ENCODE data around the gene S100A1.

DNA sequence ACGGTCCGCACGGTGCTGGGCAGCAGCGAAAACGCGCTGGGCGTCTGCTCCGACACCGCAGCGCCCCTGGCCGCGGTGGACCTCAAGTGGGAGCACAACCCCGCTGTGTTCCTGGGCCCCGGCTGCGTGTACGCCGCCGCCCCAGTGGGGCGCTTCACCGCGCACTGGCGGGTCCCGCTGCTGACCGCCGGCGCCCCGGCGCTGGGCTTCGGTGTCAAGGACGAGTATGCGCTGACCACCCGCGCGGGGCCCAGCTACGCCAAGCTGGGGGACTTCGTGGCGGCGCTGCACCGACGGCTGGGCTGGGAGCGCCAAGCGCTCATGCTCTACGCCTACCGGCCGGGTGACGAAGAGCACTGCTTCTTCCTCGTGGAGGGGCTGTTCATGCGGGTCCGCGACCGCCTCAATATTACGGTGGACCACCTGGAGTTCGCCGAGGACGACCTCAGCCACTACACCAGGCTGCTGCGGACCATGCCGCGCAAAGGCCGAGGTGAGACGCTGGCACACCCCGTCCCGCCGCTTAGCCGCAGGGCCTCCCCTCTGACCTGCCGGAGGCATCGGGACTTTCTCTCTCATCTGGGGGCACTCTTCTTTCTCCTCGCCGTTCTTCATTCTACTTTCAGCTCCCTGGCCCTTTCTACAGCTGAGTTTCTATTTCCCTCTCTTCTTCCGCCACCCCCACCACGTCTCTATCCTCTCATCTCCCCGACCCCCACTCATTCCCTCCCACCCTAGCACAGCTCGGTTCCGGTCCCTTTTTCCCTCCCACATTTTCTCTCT is 51.3 kb downstream of the S100A1 start:
- TF ChIP-seq, protein P1, sequence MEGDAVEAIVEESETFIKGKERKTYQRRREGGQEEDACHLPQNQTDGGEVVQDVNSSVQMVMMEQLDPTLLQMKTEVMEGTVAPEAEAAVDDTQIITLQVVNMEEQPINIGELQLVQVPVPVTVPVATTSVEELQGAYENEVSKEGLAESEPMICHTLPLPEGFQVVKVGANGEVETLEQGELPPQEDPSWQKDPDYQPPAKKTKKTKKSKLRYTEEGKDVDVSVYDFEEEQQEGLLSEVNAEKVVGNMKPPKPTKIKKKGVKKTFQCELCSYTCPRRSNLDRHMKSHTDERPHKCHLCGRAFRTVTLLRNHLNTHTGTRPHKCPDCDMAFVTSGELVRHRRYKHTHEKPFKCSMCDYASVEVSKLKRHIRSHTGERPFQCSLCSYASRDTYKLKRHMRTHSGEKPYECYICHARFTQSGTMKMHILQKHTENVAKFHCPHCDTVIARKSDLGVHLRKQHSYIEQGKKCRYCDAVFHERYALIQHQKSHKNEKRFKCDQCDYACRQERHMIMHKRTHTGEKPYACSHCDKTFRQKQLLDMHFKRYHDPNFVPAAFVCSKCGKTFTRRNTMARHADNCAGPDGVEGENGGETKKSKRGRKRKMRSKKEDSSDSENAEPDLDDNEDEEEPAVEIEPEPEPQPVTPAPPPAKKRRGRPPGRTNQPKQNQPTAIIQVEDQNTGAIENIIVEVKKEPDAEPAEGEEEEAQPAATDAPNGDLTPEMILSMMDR (IDR thresholded peaks at IDR 0.05; ENCODE audit: low read depth, low read length): no peak
- no peak for TF ChIP-seq EZH2phosphoT487 (IDR thresholded peaks at IDR 0.05; ENCODE audit: low read depth)
